ENCODE measurements around the gene SLC22A12. TPM values are rescaled to one million over a fixed set of nuclear protein-coding genes. Genes with fewer than 3 reads are reported as not detected.

The SLC22A12 gene
- polyA plus RNA-seq, 2 of the 4 experiments (the other 2 are of a cell fraction) = not detected

- WGBS (ENCODE audit: missing lambda C conversion rate) = 64% methylated on average over 10 of the region's 10 CpGs
- POLR2A ChIA-PET = no interaction called here
- no peak overlapping the region for H3K27ac ChIP-seq
- H3K4me3 ChIP-seq = no peak overlapping the region
- no peaks in the 10 kb centered on the region for H3K9me3 ChIP-seq
- ATAC-seq (no peak), DNase-seq (ENCODE audit: low read depth in 1 of 2, low spot score in 1 of 2) (no peak), FAIRE-seq (no peak)
- no peaks in the 10 kb centered on the region for H3K4me1 ChIP-seq
- CTCF ChIA-PET = interaction anchor here (1.1 to 2.6 kb wide), 3 partner anchors 30 to 156 kb away, joined by 3 to 8 read pairs (median 4); no protein-coding TSS in a partner anchor
- no peak overlapping the region for H3K4me2 ChIP-seq
- TF ChIP-seq KDM5A (IDR thresholded peaks at IDR 0.05) (no peak), EHMT2 (IDR thresholded peaks at IDR 0.05; ENCODE audit: low read depth) (no peak), ESRRA (IDR thresholded peaks at IDR 0.05; ENCODE audit: borderline replicate concordance, low read length) (no peak), EP300 (IDR thresholded peaks at IDR 0.05) (no peak), RNF2 (IDR thresholded peaks at IDR 0.05; ENCODE audit: borderline replicate concordance, low read depth) (no peak), MAZ (IDR thresholded peaks at IDR 0.05; ENCODE audit: borderline replicate concordance, low read depth, low read length) (no peak), PHF8 (IDR thresholded peaks at IDR 0.05; ENCODE audit: borderline replicate concordance, low read depth) (no peak), CBX2 (IDR thresholded peaks at IDR 0.05; ENCODE audit: borderline replicate concordance, low read depth) (no peak), HES2 (IDR thresholded peaks at IDR 0.05) (no peak), CTCF (IDR thresholded peaks at IDR 0.05) (no peak), GATA3 (IDR thresholded peaks at IDR 0.05; ENCODE audit: borderline replicate concordance) (no peak), SREBF2 (IDR thresholded peaks at IDR 0.05) (no peak), KDM1A (IDR thresholded peaks at IDR 0.05; ENCODE audit: low read depth) (no peak), POLR2AphosphoS2 (conservative IDR thresholded peaks at IDR 0.05; ENCODE audit: low read length) (no peak), CHD2 (IDR thresholded peaks at IDR 0.05; ENCODE audit: low read length, partially characterized antibody) (no peak)
Measured at GRCh38 chr11:64605244-64605560, 14.2 kb downstream of the SLC22A12 start.

GRCh38 chr11:64605656-64606585, 14.9 kb downstream of the SLC22A12 start:
- no peak overlapping the region for H3K4me2 ChIP-seq
- TF ChIP-seq BCL3 (IDR thresholded peaks at IDR 0.05) (no peak), ZSCAN20 (CRISPR knock-in tag; IDR thresholded peaks at IDR 0.05) (no peak), BHLHE40 (IDR thresholded peaks at IDR 0.05; ENCODE audit: low read depth, low read length) (no peak)
- ATAC-seq (no peak), FAIRE-seq (no peak), DNase-seq (ENCODE audit: low read depth in 1 of 2, low spot score in 1 of 2) (no peak)
- ChIA-PET POLR2A (no interaction called here), CTCF (interaction anchor here (1.1 to 2.6 kb wide), 3 partner anchors 29 to 157 kb away, joined by 3 to 8 read pairs (median 4); no protein-coding TSS in a partner anchor)
- 66% methylated on average over 15 of the region's 21 CpGs for WGBS (ENCODE audit: missing lambda C conversion rate)
- no peaks in the 10 kb centered on the region for H3K4me1 ChIP-seq
- no peak overlapping the region for H3K4me3 ChIP-seq
- no peaks in the 10 kb centered on the region for H3K9me3 ChIP-seq
- H3K27ac ChIP-seq = no peak overlapping the region

GRCh38 chr11:64606796-64607380, 15.9 kb downstream of the SLC22A12 start:
- DNase-seq (ENCODE audit: low read depth in 1 of 2, low spot score in 1 of 2) = no peak
- ATAC-seq = no peak
- ChIA-PET POLR2A (no interaction called here), CTCF (no interaction called here)
- H3K27ac ChIP-seq = no peak overlapping the region
- H3K4me2 ChIP-seq = no peak overlapping the region
- H3K9me3 ChIP-seq = no peaks in the 10 kb centered on the region
- H3K4me3 ChIP-seq = no peak overlapping the region
- H3K4me1 ChIP-seq = no peaks in the 10 kb centered on the region
- FAIRE-seq = no peak
- TF ChIP-seq RFX5 (IDR thresholded peaks at IDR 0.05) (no peak), POLR2A (IDR thresholded peaks at IDR 0.05; ENCODE audit: low read length) (no peak)
- 81% methylated on average over 19 of the region's 23 CpGs for WGBS (ENCODE audit: missing lambda C conversion rate)
